Osteocyte (in vitro differentiated cells): ENCODE measurements around the gene CLDN34. TPM values are rescaled to one million over a fixed set of nuclear protein-coding genes. Genes with fewer than 3 reads are reported as not detected.

Experiments
- DNase-seq: peaks from one replicate; pipeline ENCODE4 v3.0.0; 2021; ENCODE audit warnings: mixed read lengths; ENCODE audit not compliant: unreplicated experiment; ENCODE audit errors: extremely low spot score
- H3K27ac Mint-ChIP-seq: one replicate; pipeline ENCODE4 v1.8.0; 2021; ENCODE audit warnings: mild to moderate bottlenecking, mixed read lengths; ENCODE audit not compliant: unreplicated experiment
- H3K27me3 Mint-ChIP-seq: one replicate; pipeline ENCODE4 v1.8.0; 2021; ENCODE audit warnings: mixed read lengths; ENCODE audit not compliant: unreplicated experiment
- H3K36me3 Mint-ChIP-seq: one replicate; pipeline ENCODE4 v1.8.0; 2021; ENCODE audit warnings: mixed read lengths; ENCODE audit not compliant: unreplicated experiment
- H3K4me1 Mint-ChIP-seq: one replicate; pipeline ENCODE4 v1.8.0; 2021; ENCODE audit warnings: mixed read lengths; ENCODE audit not compliant: unreplicated experiment
- H3K4me3 Mint-ChIP-seq: one replicate; pipeline ENCODE4 v1.8.0; 2021; ENCODE audit warnings: mild to moderate bottlenecking, moderate library complexity, mixed read lengths; ENCODE audit not compliant: unreplicated experiment
- H3K9me3 Mint-ChIP-seq: one replicate; pipeline ENCODE4 v1.8.0; 2021; ENCODE audit warnings: mixed read lengths; ENCODE audit not compliant: unreplicated experiment
- total RNA-seq: library from RNA; stranded (reverse); gene quantifications from 2 replicates; pipeline ENCODE4 v1.2.1, GENCODE V29; 2021
- TF ChIP-seq, protein P1 (sequence below): fragments of 200-600 bp; sonication (generic); IDR thresholded peaks from 2 replicates; pipeline ENCODE4 v1.5.0; 2021; ENCODE audit warnings: antibody characterized with exemption, mild to moderate bottlenecking, moderate library complexity

CLDN34 gene
- total RNA-seq, 1 donor from 2014 or later = 0.59 TPM

DNA sequence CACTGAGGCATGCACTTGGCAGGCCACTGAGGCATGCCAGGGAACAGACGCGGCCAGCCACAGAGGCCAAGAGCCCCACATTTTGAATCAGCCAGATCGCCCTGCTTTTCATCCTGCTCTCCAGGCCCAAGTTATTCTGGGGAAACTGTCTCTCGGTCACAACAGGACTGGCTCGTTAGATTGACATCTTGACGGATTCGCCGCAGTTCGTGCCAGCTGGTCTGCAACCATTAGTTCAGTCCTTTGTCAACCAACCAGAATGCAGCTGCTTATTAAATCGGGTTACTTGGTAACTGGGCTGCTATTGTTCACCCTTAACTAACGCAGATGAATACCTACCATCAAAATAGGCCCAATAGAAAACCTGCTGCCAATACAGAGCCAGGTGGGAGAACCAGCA lies 16.7 kb downstream of the CLDN34 start:
- no peak overlapping the region for H3K4me3 Mint-ChIP-seq
- TF ChIP-seq, protein P1, sequence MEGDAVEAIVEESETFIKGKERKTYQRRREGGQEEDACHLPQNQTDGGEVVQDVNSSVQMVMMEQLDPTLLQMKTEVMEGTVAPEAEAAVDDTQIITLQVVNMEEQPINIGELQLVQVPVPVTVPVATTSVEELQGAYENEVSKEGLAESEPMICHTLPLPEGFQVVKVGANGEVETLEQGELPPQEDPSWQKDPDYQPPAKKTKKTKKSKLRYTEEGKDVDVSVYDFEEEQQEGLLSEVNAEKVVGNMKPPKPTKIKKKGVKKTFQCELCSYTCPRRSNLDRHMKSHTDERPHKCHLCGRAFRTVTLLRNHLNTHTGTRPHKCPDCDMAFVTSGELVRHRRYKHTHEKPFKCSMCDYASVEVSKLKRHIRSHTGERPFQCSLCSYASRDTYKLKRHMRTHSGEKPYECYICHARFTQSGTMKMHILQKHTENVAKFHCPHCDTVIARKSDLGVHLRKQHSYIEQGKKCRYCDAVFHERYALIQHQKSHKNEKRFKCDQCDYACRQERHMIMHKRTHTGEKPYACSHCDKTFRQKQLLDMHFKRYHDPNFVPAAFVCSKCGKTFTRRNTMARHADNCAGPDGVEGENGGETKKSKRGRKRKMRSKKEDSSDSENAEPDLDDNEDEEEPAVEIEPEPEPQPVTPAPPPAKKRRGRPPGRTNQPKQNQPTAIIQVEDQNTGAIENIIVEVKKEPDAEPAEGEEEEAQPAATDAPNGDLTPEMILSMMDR = no peak
- no peak for DNase-seq
- no peaks in the 10 kb centered on the region for H3K36me3 Mint-ChIP-seq
- no peaks in the 10 kb centered on the region for H3K4me1 Mint-ChIP-seq
- no peaks in the 10 kb centered on the region for H3K27me3 Mint-ChIP-seq
- H3K27ac Mint-ChIP-seq = no peak overlapping the region
- peaks cover 5% of the 10 kb centered on the region for H3K9me3 Mint-ChIP-seq

DNA sequence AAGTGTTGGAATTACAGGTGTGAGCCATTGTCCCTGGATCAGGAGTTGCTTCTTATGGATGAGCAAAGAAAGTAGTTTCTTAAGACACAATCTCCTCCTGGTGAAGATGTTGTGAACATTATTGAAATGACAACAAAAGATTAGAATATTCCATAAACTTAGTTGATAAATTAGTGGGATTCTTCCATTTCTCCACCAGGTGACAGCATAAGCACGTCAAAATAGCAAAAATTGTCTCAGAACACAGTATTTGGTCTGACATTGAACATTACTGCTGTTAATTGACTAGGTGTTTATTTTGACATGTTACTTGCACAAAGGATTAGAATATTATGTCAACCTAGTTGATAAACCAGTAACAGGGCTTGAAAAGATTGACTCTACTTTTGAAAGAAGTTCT lies 21.6 kb downstream of the CLDN34 start:
- no peak for DNase-seq
- Mint-ChIP-seq H3K36me3 (no peaks in the 10 kb centered on the region), H3K27ac (no peak overlapping the region), H3K4me1 (no peaks in the 10 kb centered on the region), H3K4me3 (no peak overlapping the region), H3K27me3 (no peaks in the 10 kb centered on the region), H3K9me3 (peaks cover 5% of the 10 kb centered on the region)
- TF ChIP-seq, protein P1 = peak; percentile 57

DNA sequence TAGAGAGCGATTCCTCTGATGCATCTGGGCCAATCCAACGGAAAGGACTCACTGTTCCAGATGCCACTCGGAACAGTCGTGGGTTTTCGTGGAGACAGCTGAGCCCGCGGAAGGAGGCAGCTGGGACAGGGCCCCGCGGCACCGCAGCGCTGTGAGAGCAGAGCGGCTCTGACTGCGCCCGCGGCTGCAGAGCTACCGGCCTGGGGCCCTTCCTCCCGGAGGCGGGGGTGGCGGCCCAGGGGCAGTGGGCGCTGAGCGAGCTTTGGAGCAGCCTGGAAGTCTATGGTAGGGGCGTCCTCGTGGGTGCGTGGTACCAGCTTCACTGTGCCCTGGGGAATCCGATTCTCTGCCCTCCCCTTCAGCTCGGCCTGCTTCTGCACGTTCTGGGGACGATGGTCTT lies 24.9 kb downstream of the CLDN34 start:
- Mint-ChIP-seq H3K4me3 (no peak overlapping the region), H3K36me3 (no peaks in the 10 kb centered on the region), H3K9me3 (peaks cover 8% of the 10 kb centered on the region), H3K27ac (no peak overlapping the region), H3K4me1 (no peaks in the 10 kb centered on the region), H3K27me3 (no peaks in the 10 kb centered on the region)
- TF ChIP-seq, protein P1 = no peak
- DNase-seq = no peak

DNA sequence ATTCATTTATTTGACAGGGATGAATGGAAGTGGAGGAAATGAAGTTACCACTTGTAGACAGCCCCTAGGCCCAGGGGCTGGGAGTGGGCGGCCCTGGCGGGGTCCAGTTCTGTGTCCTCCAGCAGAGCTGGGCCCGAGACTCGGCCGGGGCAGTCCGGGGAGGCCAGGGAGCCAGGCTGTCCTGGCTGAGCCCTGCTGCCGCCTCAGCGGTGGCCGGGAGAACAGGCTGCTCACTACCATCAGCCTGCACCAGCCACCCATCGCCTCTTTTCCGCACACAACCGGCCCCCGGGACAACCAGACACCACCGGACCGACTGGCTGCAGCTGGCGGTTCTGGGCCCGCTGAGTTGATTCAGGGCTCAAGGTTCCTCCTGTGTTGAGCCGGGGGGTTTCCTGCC lies 25.6 kb downstream of the CLDN34 start:
- no peak for DNase-seq
- no peak overlapping the region for H3K4me3 Mint-ChIP-seq
- TF ChIP-seq, protein P1 = no peak
- no peaks in the 10 kb centered on the region for H3K36me3 Mint-ChIP-seq
- no peaks in the 10 kb centered on the region for H3K4me1 Mint-ChIP-seq
- no peak overlapping the region for H3K27ac Mint-ChIP-seq
- no peaks in the 10 kb centered on the region for H3K27me3 Mint-ChIP-seq
- peaks cover 8% of the 10 kb centered on the region for H3K9me3 Mint-ChIP-seq

DNA sequence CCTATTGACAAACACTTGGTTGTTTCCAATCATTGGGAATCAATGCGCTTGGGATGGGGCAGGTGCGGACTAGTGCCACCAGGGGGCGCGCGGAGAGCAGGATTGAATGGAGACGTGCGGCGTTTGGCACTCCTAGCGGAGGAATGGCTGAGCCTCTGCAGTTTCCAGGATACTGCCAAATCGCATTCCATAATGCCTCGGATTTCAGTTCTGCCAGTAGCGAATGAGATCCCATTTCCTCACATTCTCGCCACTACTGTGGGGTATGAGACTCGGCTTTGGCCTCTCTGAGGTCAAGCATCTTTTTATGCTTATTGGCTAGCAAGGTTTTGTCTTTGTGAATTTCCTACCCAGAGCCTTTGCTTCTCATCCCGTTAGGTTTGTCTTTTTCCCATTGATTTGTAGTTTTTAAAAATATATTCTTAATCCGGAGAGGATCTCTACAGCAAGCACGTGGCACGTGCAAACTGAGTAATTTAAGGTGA lies 28.7 kb downstream of the CLDN34 start:
- TF ChIP-seq, protein P1 = peak; percentile 91
- no peaks in the 10 kb centered on the region for H3K36me3 Mint-ChIP-seq
- no peak overlapping the region for H3K4me3 Mint-ChIP-seq
- no peaks in the 10 kb centered on the region for H3K4me1 Mint-ChIP-seq
- DNase-seq = peak; percentile 89
- H3K27ac Mint-ChIP-seq = no peak overlapping the region
- H3K27me3 Mint-ChIP-seq = no peaks in the 10 kb centered on the region
- H3K9me3 Mint-ChIP-seq = peaks cover 8% of the 10 kb centered on the region
